Tibial nerve (tissue), 3 donors: ENCODE measurements around the gene BLCAP.

Source experiments
- POLR2A ChIP-seq, 2 donors: fragments of 450-650 bp; IDR thresholded peaks; one replicate each; pipeline ENCODE4 v1.6.1; 2017; ENCODE audit warnings: antibody characterized with exemption in 2 of 2, mild to moderate bottlenecking in 2 of 2, moderate library complexity in 2 of 2
- TF ChIP-seq, protein P1 (sequence below), 5 experiments: fragments of 200-600 bp in 3 of 5; fragments of 450-650 bp in 2 of 5; sonication (generic) in 3 of 5; IDR thresholded peaks; one replicate each; pipeline ENCODE4 v1.5.1; 2016 to 2019; ENCODE audit warnings: antibody characterized with exemption in 5 of 5, mild to moderate bottlenecking in 3 of 5, moderate library complexity in 2 of 5

DNA sequence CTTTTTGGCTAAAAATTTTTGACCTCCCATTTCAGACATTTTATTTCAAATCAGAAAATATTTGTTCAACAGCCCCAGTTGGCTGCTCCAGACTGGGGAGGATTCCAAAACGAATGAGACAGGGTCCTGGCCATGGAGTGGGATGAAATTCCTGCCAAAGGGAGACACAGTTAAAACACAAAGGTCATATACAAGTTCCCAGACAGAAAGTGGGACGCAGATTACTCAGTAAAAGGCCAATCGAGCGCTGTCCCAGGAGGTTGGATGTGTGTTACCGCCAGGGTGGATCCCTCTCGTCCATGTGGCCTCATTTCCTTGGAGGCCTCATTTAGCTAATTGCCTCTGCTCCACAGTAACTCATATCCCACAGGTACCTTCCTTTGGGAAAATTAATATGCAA, 48.4 kb downstream of the BLCAP start:
- TF ChIP-seq, protein P1, sequence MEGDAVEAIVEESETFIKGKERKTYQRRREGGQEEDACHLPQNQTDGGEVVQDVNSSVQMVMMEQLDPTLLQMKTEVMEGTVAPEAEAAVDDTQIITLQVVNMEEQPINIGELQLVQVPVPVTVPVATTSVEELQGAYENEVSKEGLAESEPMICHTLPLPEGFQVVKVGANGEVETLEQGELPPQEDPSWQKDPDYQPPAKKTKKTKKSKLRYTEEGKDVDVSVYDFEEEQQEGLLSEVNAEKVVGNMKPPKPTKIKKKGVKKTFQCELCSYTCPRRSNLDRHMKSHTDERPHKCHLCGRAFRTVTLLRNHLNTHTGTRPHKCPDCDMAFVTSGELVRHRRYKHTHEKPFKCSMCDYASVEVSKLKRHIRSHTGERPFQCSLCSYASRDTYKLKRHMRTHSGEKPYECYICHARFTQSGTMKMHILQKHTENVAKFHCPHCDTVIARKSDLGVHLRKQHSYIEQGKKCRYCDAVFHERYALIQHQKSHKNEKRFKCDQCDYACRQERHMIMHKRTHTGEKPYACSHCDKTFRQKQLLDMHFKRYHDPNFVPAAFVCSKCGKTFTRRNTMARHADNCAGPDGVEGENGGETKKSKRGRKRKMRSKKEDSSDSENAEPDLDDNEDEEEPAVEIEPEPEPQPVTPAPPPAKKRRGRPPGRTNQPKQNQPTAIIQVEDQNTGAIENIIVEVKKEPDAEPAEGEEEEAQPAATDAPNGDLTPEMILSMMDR (IDR thresholded peaks at IDR 0.05), result no peak
- TF ChIP-seq POLR2A (IDR thresholded peaks at IDR 0.05), result no peak
